ENCODE results near the gene TSSC4.
A peak's percentile ranks its signal among the peaks of the same experiment; 100 is the strongest.

TSSC4 gene

GRCh38 chr11:2369320-2369719 is 31.2 kb upstream of the TSSC4 start:
- no peak for DNase-seq

- no peak for DNase-seq
These were observed 30.7 kb upstream of the TSSC4 start for GRCh38 chr11:2369896-2370295.

GRCh38 chr11:2374456-2375201 is 25.9 kb upstream of the TSSC4 start:
- no peak for DNase-seq

- DNase-seq, result no peak
These were observed 25.2 kb upstream of the TSSC4 start for GRCh38 chr11:2375341-2375853.

- DNase-seq, result no peak
These were observed 24.5 kb upstream of the TSSC4 start for GRCh38 chr11:2375964-2376551.

- DNase-seq, result peak in 35 of 56 donors; percentile 21 to 81 (median 53)
These were observed 23.6 kb upstream of the TSSC4 start, which contains the start of gene CD81 for GRCh38 chr11:2376751-2377451. CD81 (plus strand) TSS chr11:2377310; CDS start chr11:2377550, 240 bp downstream.

- DNase-seq, result peak in 34 of 56 donors; percentile 14 to 82 (median 46)
These were observed 22.8 kb upstream of the TSSC4 start for GRCh38 chr11:2377511-2378443.

- peak in 2 of 56 donors; percentile 16 to 38 for DNase-seq
These were observed 21.9 kb upstream of the TSSC4 start for GRCh38 chr11:2378527-2379210.

GRCh38 chr11:2379466-2380174 is 20.9 kb upstream of the TSSC4 start:
- DNase-seq, result peak in 1 of 56 donors; percentile 30

GRCh38 chr11:2380396-2380795 is 20.2 kb upstream of the TSSC4 start:
- DNase-seq, result no peak

- DNase-seq, result peak in 34 of 56 donors; percentile 19 to 72 (median 46)
These were observed 19.7 kb upstream of the TSSC4 start for GRCh38 chr11:2380807-2381350.

GRCh38 chr11:2381494-2382128 is 18.9 kb upstream of the TSSC4 start:
- no peak for DNase-seq

GRCh38 chr11:2382129-2382517 is 18.4 kb upstream of the TSSC4 start:
- DNase-seq, result no peak

- DNase-seq, result peak in 14 of 56 donors; percentile 11 to 57 (median 33)
These were observed 17.4 kb upstream of the TSSC4 start for GRCh38 chr11:2382936-2383851.

- peak in 16 of 56 donors; percentile 25 to 76 (median 38) for DNase-seq
These were observed 16.4 kb upstream of the TSSC4 start for GRCh38 chr11:2383852-2384804.
